ENCODE measurements around the gene RGS5.

GRCh38 chr1:163141556-163141955 lies 61.2 kb downstream of the RGS5 start:
- TF ChIP-seq CTCF (IDR thresholded peaks at IDR 0.05; ENCODE audit: insufficient read depth, low read length, poor library complexity, severe bottlenecking) (no peak), EZH2phosphoT487 (conservative IDR thresholded peaks at IDR 0.05; ENCODE audit: low read length) (no peak)

All from SU-DHL-6 (cell line).